Trophoblast cell (in vitro differentiated cells and primary cell): ENCODE results near the gene GALNT14.

ENCODE experiments used
- DNase-seq, 2 donors: peaks; one replicate each; pipeline ENCODE4 v3.0.0-alpha.2; 2016
- H2AFZ ChIP-seq: 2 replicates; pipeline ENCODE4 v1.6.1; 2013; ENCODE audit warnings: low read length, moderate library complexity, mild to moderate bottlenecking; ENCODE audit not compliant: insufficient read depth, poor library complexity
- H2AK5ac ChIP-seq: 2 replicates; pipeline ENCODE4 v1.6.1; 2013; ENCODE audit warnings: mild to moderate bottlenecking, low read length
- H2BK120ac ChIP-seq: 2 replicates; pipeline ENCODE4 v1.6.1; 2013; ENCODE audit warnings: low read length, mild to moderate bottlenecking, moderate library complexity; ENCODE audit not compliant: insufficient read depth, poor library complexity
- H2BK12ac ChIP-seq: 2 replicates; pipeline ENCODE4 v1.6.1; 2013; ENCODE audit warnings: mild to moderate bottlenecking, low read length, moderate library complexity
- H2BK5ac ChIP-seq: 2 replicates; pipeline ENCODE4 v1.6.1; 2013; ENCODE audit warnings: low read length, low read depth, moderate library complexity, mild to moderate bottlenecking; ENCODE audit not compliant: poor library complexity
- H3K14ac ChIP-seq: 2 replicates; pipeline ENCODE4 v1.6.1; 2013; ENCODE audit warnings: mild to moderate bottlenecking, low read length
- H3K18ac ChIP-seq: 2 replicates; pipeline ENCODE4 v1.6.1; 2013; ENCODE audit warnings: mild to moderate bottlenecking, low read length
- H3K23ac ChIP-seq: 2 replicates; pipeline ENCODE4 v1.6.1; 2013; ENCODE audit warnings: low read length
- H3K27ac ChIP-seq: 2 replicates; pipeline ENCODE4 v1.5.1; 2013; ENCODE audit warnings: low read depth, mild to moderate bottlenecking, inconsistent platforms, low read length, moderate library complexity
- H3K27me3 ChIP-seq: 2 replicates; pipeline ENCODE4 v1.6.1; 2013; ENCODE audit warnings: inconsistent platforms, mild to moderate bottlenecking, low read length, moderate library complexity; ENCODE audit not compliant: insufficient read depth
- H3K36me3 ChIP-seq, 2 experiments: 1 replicate in 1 of 2; 2 replicates in 1 of 2; pipeline ENCODE4 v1.6.1; 2013; ENCODE audit warnings: low read length in 2 of 2, mild to moderate bottlenecking in 2 of 2, moderate library complexity in 1 of 2; ENCODE audit not compliant: insufficient read depth in 2 of 2, control insufficient read depth in 1 of 2
- H3K4ac ChIP-seq: 2 replicates; pipeline ENCODE4 v1.6.1; 2013; ENCODE audit warnings: low read depth, mild to moderate bottlenecking, low read length, moderate library complexity
- H3K4me1 ChIP-seq, 2 experiments: 1 replicate in 1 of 2; 2 replicates in 1 of 2; pipeline ENCODE4 v1.6.1; 2013; ENCODE audit warnings: low read length in 2 of 2, mild to moderate bottlenecking in 2 of 2, moderate library complexity in 1 of 2; ENCODE audit not compliant: insufficient read depth in 2 of 2, control insufficient read depth in 1 of 2
- H3K4me2 ChIP-seq: 2 replicates; pipeline ENCODE4 v1.6.1; 2013; ENCODE audit warnings: inconsistent platforms, mild to moderate bottlenecking, low read length, moderate library complexity
- H3K4me3 ChIP-seq: 2 replicates; pipeline ENCODE4 v1.5.1; 2013; ENCODE audit warnings: mild to moderate bottlenecking, low read depth, low read length, inconsistent platforms
- H3K79me1 ChIP-seq: one replicate; pipeline ENCODE4 v1.6.1; 2013; ENCODE audit warnings: low read length
- H3K79me2 ChIP-seq: 2 replicates; pipeline ENCODE4 v1.6.1; 2013; ENCODE audit warnings: low read length, mild to moderate bottlenecking; ENCODE audit not compliant: control insufficient read depth, insufficient read depth, poor library complexity
- H3K9ac ChIP-seq: 2 replicates; pipeline ENCODE4 v1.6.1; 2013; ENCODE audit warnings: mild to moderate bottlenecking, low read length
- H3K9me3 ChIP-seq: 2 replicates; pipeline ENCODE4 v1.6.1; 2013; ENCODE audit warnings: low read depth, mild to moderate bottlenecking, control low read depth, inconsistent platforms, low read length; ENCODE audit not compliant: insufficient read depth
- H4K12ac ChIP-seq: 2 replicates; pipeline ENCODE4 v1.6.1; 2013; ENCODE audit warnings: low read depth, mild to moderate bottlenecking, low read length, moderate library complexity
- H4K8ac ChIP-seq: 2 replicates; pipeline ENCODE4 v1.6.1; 2013; ENCODE audit warnings: low read depth, mild to moderate bottlenecking, low read length, moderate library complexity
- H4K91ac ChIP-seq: one replicate; pipeline ENCODE4 v1.6.1; 2013; ENCODE audit warnings: low read depth, mild to moderate bottlenecking, low read length, moderate library complexity
- WGBS: extraction: QIAGEN DNeasy Blood & Tissue Kit; methylation state at CpG from one replicate; pipeline ENCODE4 v1.1.7; 2013; ENCODE audit warnings: missing lambda C conversion rate; ENCODE audit not compliant: insufficient read length, insufficient coverage; ENCODE audit errors: extremely low coverage; 5-methylcytosine and 5-hydroxymethylcytosine counted together

The GALNT14 gene

DNA sequence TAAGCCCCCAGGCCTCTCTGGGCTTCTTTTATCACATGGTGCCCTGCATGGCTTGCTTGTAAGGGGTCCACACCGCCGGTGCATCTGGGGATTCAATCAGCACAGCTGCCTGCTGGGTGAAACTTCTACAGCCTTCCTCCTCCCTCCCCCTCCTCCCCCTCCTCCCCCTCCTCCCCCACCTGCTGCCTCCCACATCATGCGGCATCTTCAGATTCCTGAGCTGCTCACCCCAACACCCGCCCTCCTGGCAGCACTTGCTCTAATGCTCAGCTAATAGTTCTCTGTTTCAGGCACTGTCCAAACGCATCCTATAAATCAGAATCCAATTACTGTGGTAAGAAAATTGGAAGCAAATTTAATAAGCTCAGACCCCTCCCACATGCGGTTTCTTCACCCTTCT lies 150.7 kb downstream of the GALNT14 start:
- Histone ChIP-seq H3K14ac (no peak overlapping the region), H2BK5ac (no peak overlapping the region), H3K23ac (no peak overlapping the region), H2AFZ (no peak overlapping the region), H3K4me1 (peaks cover 8 to 13% of the 10 kb centered on the region in 2 experiments), H3K27ac (no peak overlapping the region), H3K36me3 (no peaks in the 10 kb centered on the region), H4K8ac (no peak overlapping the region), H3K4me2 (no peak overlapping the region), H3K27me3 (no peaks in the 10 kb centered on the region), H2BK12ac (no peak overlapping the region), H3K79me2 (no peaks in the 10 kb centered on the region), H2AK5ac (no peak overlapping the region), H3K4ac (no peak overlapping the region), H2BK120ac (no peak overlapping the region), H3K79me1 (peaks cover 1% of the 10 kb centered on the region), H3K9ac (no peak overlapping the region), H4K12ac (no peak overlapping the region), H3K18ac (no peak overlapping the region), H4K91ac (no peak overlapping the region), H3K4me3 (no peak overlapping the region), H3K9me3 (peaks cover 1% of the 10 kb centered on the region)
- DNase-seq: no peak
- WGBS: no CpG with 5 or more reads among the region's 6 CpGs

DNA sequence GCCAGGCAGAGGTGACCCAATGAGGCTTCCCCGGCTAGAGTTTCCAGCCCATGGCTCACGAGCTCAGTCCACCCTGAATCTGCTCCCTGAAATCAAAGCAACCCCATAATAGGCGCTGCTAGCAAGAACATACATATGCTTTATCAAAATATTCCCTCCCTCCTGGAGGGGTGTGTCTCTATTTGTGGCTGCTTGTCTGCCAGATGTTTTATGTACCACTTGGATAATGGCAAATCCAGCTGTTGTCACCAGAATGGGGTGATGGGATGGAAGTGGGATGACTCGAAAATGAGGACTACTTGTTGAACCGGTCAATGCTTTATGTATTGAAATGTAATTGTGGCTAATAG lies 152.0 kb downstream of the GALNT14 start:
- H3K23ac ChIP-seq: no peak overlapping the region
- no peak overlapping the region for H2AK5ac ChIP-seq
- no peak overlapping the region for H3K9ac ChIP-seq
- no peaks in the 10 kb centered on the region for H3K79me2 ChIP-seq
- H3K4me3 ChIP-seq: no peak overlapping the region
- no peak overlapping the region for H3K27ac ChIP-seq
- no peak overlapping the region for H4K8ac ChIP-seq
- no peaks in the 10 kb centered on the region for H3K9me3 ChIP-seq
- H3K18ac ChIP-seq: no peak overlapping the region
- no peak overlapping the region for H2BK12ac ChIP-seq
- H3K36me3 ChIP-seq: no peaks in the 10 kb centered on the region
- no CpG with 5 or more reads among the region's 5 CpGs for WGBS
- no peaks in the 10 kb centered on the region for H3K79me1 ChIP-seq
- no peak overlapping the region for H3K4ac ChIP-seq
- no peaks in the 10 kb centered on the region for H3K27me3 ChIP-seq
- H4K12ac ChIP-seq: no peak overlapping the region
- H2BK120ac ChIP-seq: no peak overlapping the region
- no peak overlapping the region for H4K91ac ChIP-seq
- DNase-seq: no peak
- no peak overlapping the region for H2BK5ac ChIP-seq
- no peak overlapping the region for H3K14ac ChIP-seq
- H3K4me2 ChIP-seq: no peak overlapping the region
- H2AFZ ChIP-seq: no peak overlapping the region
- H3K4me1 ChIP-seq: peaks cover 7 to 14% of the 10 kb centered on the region in 2 experiments

DNA sequence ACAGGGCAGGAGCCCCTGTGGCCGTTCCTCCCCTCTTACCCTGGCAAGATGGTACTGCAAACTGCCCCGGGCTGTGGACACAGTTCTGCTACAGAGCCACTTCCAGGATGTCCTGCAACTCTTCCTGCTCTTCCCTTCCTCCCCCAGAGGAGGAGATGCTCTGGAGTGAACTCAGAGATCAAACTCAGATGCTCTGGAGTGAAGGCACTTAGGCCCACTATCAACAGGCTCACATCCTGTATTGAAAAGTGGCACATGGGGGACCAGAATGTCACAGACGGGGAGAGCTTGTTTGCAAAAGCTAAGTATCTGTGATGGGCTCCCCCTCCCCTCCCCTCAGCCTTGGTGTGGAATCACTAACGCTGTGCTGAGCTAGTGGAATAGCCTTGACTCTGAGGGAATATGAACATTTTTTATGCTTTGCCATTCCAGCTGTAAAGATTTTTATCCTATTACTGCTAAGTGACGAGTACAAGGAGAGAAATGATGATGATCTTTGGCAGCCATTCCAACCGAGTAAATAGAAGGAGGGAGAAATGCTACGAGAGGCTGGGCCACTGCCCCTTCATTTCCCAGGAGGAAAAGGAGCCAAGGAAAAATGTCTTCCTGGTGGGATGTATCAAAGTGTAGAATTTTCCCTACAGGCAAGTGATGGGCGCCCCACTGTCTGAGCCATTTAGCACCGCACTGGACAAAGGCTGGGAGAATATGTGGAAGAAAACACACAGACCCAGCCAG lies 152.6 kb downstream of the GALNT14 start:
- Histone ChIP-seq H4K8ac (no peak overlapping the region), H3K27ac (no peak overlapping the region), H2AFZ (no peak overlapping the region), H3K9me3 (no peaks in the 10 kb centered on the region), H3K14ac (no peak overlapping the region), H3K79me1 (no peaks in the 10 kb centered on the region), H3K23ac (no peak overlapping the region), H3K4me2 (no peak overlapping the region), H3K27me3 (no peaks in the 10 kb centered on the region), H3K36me3 (no peaks in the 10 kb centered on the region), H3K79me2 (no peaks in the 10 kb centered on the region), H2BK120ac (no peak overlapping the region), H2AK5ac (no peak overlapping the region), H3K4ac (no peak overlapping the region), H2BK5ac (no peak overlapping the region), H3K4me1 (peaks cover 7 to 16% of the 10 kb centered on the region in 2 experiments), H3K18ac (no peak overlapping the region), H4K12ac (no peak overlapping the region), H3K4me3 (no peak overlapping the region), H4K91ac (no peak overlapping the region), H2BK12ac (no peak overlapping the region), H3K9ac (no peak overlapping the region)
- no peak for DNase-seq
- WGBS: no CpG with 5 or more reads among the region's 9 CpGs

DNA sequence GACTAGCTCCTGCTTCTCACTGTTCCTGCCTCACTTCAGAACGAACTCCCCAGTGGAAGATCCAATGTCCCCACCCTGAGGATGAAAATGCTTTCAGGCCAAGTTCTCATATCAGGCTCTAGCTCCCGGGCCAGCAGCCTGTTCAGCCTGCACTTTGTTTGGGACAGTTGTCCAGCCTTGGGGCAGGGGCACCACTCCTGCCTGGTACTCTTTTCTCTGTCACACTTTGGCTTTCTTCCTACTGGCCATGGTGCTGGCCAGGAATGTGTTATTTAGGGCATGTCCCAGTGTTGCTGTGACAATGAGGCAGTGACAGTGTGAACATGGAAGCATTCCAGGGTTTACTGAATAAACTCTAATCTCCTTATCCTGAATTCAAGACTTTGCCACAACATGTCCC lies 154.1 kb downstream of the GALNT14 start:
- Histone ChIP-seq H4K91ac (no peak overlapping the region), H3K79me1 (no peaks in the 10 kb centered on the region), H4K12ac (no peak overlapping the region), H3K9ac (no peak overlapping the region), H2AK5ac (no peak overlapping the region), H3K79me2 (no peaks in the 10 kb centered on the region), H3K4me3 (no peak overlapping the region), H2BK12ac (no peak overlapping the region), H3K27ac (no peak overlapping the region), H3K9me3 (no peaks in the 10 kb centered on the region), H3K27me3 (no peaks in the 10 kb centered on the region), H2BK5ac (no peak overlapping the region), H3K4ac (no peak overlapping the region), H3K18ac (no peak overlapping the region), H3K23ac (peak overlapping the region; percentile 5), H3K14ac (no peak overlapping the region), H2BK120ac (no peak overlapping the region), H4K8ac (no peak overlapping the region), H3K36me3 (no peaks in the 10 kb centered on the region), H2AFZ (no peak overlapping the region), H3K4me2 (no peak overlapping the region), H3K4me1 (peaks cover 3 to 12% of the 10 kb centered on the region in 2 experiments)
- no CpG with 5 or more reads among the region's 2 CpGs for WGBS
- DNase-seq: no peak
